ENCODE results near the gene BEAN1. TPM values are rescaled to one million over a fixed set of nuclear protein-coding genes. Genes with fewer than 3 reads are reported as not detected.
A peak's percentile ranks its signal among the peaks of the same experiment; 100 is the strongest.
"Not testable (repeated sequence)": the region's sequence is repeated elsewhere in the genome, so short reads cannot be mapped to it uniquely, and the experiment has no call there.

BEAN1 gene
- total RNA-seq, 1 donor from 2014 or later, result 0.87 TPM

DNA sequence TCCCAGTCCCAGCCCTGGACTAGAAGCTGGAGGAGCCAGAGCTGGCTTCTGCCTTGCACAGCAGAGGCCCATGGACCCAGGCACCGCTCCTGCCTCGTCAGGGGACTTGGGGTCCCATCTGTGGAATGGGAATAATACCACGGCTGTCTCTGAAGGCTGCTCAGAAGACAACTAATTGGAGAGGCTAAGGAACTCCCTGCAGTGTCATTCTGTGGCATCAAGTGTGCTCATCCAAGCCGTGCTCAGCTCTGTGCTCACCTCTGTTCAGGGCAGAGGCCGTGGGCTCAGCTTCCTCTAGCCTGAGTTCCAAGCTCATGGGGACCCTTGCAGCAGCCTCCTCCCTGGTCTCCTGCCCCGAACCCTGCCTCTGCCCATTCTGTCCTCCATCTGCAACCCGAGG lies 31.8 kb downstream of the BEAN1 start:
- Histone ChIP-seq H3K4me3 (no peak overlapping the region), H3K27ac (no peak overlapping the region), H3K9me3 (no peaks in the 10 kb centered on the region), H3K27me3 (peaks cover 28% of the 10 kb centered on the region), H3K4me1 (no peaks in the 10 kb centered on the region), H3K36me3 (no peaks in the 10 kb centered on the region)
- ATAC-seq (no peak), DNase-seq (peak; percentile 54)
- TF ChIP-seq, protein P1, sequence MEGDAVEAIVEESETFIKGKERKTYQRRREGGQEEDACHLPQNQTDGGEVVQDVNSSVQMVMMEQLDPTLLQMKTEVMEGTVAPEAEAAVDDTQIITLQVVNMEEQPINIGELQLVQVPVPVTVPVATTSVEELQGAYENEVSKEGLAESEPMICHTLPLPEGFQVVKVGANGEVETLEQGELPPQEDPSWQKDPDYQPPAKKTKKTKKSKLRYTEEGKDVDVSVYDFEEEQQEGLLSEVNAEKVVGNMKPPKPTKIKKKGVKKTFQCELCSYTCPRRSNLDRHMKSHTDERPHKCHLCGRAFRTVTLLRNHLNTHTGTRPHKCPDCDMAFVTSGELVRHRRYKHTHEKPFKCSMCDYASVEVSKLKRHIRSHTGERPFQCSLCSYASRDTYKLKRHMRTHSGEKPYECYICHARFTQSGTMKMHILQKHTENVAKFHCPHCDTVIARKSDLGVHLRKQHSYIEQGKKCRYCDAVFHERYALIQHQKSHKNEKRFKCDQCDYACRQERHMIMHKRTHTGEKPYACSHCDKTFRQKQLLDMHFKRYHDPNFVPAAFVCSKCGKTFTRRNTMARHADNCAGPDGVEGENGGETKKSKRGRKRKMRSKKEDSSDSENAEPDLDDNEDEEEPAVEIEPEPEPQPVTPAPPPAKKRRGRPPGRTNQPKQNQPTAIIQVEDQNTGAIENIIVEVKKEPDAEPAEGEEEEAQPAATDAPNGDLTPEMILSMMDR (IDR thresholded peaks at IDR 0.05), result no peak
- intact Hi-C loops (cut with DNase I), result no loop called here

DNA sequence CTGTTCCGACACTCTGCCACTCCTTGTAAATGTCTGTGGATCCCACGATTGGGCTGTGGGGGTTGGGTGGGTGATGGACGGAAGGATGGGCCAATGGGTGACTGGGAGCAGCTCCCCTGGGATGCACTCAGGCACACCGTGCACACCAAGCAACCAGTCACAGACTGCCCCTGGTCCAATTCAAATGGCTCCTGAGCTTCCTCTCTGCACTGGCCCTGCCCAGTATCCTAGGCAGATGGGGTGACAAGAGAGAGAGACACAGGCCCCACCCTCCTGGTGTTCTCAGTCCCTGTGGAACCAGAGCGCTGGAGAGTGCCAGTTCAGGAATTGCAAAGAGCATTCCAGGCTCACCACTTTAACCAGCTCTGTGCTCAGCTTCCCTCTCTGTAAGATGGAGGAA lies 32.8 kb downstream of the BEAN1 start:
- TF ChIP-seq, protein P1 (IDR thresholded peaks at IDR 0.05), result no peak
- ATAC-seq (no peak), DNase-seq (peak; percentile 21)
- Histone ChIP-seq H3K4me1 (no peaks in the 10 kb centered on the region), H3K9me3 (no peaks in the 10 kb centered on the region), H3K27me3 (peaks cover 28% of the 10 kb centered on the region), H3K27ac (no peak overlapping the region), H3K4me3 (no peak overlapping the region), H3K36me3 (no peaks in the 10 kb centered on the region)
- intact Hi-C loops (cut with DNase I), result no loop called here

DNA sequence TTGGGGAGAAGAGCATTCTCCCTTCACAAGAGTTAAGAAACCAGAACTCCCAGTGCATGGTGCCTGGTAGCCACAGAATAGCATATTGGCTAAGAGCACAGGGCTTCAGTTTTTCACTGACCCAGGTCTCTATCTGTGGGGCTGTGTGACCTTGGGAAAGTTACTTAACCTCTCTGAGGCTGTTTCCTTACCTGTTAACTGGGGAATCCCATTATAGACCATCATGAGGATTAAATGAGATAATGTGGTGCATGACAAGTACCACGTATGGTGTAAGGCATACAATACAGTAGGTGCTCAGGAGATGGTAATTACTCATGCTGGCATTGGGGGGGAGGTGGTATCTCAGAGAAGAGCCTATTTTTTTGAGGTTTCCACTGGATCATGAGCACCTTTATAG lies 33.6 kb downstream of the BEAN1 start:
- TF ChIP-seq, protein P1 (IDR thresholded peaks at IDR 0.05), result no peak
- H3K4me3 ChIP-seq, result no peak overlapping the region
- H3K27me3 ChIP-seq, result peaks cover 28% of the 10 kb centered on the region
- ATAC-seq (no peak), DNase-seq (no peak)
- intact Hi-C loops (cut with DNase I), result no loop called here
- no peaks in the 10 kb centered on the region for H3K9me3 ChIP-seq
- H3K27ac ChIP-seq, result no peak overlapping the region
- no peaks in the 10 kb centered on the region for H3K36me3 ChIP-seq
- no peaks in the 10 kb centered on the region for H3K4me1 ChIP-seq

DNA sequence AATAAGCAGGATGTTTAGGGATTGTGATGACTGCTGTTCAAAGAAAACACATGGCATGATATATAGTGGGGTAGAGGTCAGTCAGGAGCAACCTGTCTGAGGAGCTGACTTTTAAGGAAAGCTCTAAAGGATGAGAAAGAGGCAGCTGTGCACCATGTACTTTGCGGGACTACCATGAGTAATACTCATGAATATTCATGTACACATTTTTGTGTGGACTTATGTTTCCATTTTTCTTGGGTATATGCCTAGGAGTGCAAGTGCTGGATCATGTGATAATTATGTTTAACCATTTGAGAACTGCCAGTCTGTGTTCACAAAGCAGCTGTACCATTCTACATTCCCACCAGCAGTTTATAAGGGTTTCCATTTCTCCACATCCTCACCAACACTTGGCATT lies 35.8 kb downstream of the BEAN1 start:
- no peak overlapping the region for H3K4me3 ChIP-seq
- no peak overlapping the region for H3K27ac ChIP-seq
- H3K27me3 ChIP-seq, result peaks cover 28% of the 10 kb centered on the region
- TF ChIP-seq, protein P1 (IDR thresholded peaks at IDR 0.05), result no peak
- H3K36me3 ChIP-seq, result no peaks in the 10 kb centered on the region
- ATAC-seq (no peak), DNase-seq (no peak)
- H3K9me3 ChIP-seq, result no peaks in the 10 kb centered on the region
- intact Hi-C loops (cut with DNase I), result no loop called here
- no peaks in the 10 kb centered on the region for H3K4me1 ChIP-seq

DNA sequence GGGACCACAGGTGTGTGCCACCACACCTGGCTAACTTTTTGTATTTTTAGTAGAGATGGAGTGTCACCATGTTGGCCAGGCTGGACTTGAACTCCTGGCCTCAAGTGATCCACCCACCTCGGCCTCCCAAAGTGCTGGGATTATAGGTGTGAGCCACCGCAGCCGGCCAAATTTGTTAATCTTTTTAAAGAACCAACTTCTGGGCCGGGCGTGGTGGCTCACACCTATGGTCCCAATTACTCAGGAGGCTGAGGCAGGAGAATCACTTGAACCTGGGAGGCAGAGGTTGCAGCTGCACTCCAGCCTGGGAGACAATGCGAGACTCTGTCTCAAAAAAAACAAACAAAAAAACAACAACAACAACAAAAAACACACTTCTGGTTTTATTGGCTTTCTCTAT lies 38.9 kb downstream of the BEAN1 start:
- H3K27ac ChIP-seq; ATAC-seq; H3K4me3 ChIP-seq; DNase-seq; H3K27me3 ChIP-seq; intact Hi-C loops (cut with DNase I); H3K9me3 ChIP-seq; H3K4me1 ChIP-seq; H3K36me3 ChIP-seq: not testable (repeated sequence)

DNA sequence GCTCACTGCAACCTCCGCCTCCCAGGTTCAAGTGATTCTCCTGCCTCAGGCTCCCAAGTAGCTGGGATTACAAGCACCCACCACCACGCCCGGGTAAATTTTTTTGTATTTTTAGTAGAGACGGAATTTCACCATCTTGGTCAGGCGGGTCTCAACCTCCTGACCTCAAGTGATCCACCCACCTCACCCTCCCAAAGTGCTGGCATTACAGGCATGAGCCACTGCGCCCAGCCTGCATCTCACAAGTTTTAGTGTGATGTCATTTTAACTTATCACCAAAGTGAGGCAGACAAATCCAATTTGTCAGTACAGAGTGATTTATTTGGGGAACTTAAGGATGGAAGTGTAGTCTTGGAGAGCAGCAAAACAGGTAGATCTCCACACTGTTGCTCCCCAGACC lies 39.5 kb downstream of the BEAN1 start:
- ATAC-seq; H3K27me3 ChIP-seq; intact Hi-C loops (cut with DNase I); DNase-seq; H3K27ac ChIP-seq; H3K4me1 ChIP-seq; H3K4me3 ChIP-seq; H3K36me3 ChIP-seq; H3K9me3 ChIP-seq: not testable (repeated sequence)

DNA sequence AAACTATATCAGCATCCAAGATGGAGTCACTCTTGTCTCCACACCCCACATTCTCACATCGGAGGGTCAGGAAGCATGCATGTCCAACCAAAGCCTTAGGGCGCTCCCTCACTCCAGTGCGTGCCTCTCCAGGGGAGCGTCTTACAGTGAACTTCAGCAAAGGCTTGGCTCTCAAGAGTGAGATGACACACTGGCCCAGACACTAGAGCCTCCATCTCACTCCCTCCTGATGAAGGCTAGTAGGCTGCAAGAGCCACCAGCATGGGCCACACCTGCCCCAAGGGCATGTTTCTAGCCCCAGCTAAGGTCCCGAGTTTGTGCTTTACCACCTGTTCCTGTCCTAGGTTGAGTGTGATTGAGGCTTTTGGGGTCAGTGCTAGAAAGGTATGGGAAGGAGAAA lies 40.5 kb downstream of the BEAN1 start:
- TF ChIP-seq, protein P1 (IDR thresholded peaks at IDR 0.05), result no peak
- DNase-seq (peak; percentile 29), ATAC-seq (no peak)
- H3K36me3 ChIP-seq, result no peaks in the 10 kb centered on the region
- no peak overlapping the region for H3K27ac ChIP-seq
- H3K27me3 ChIP-seq, result no peaks in the 10 kb centered on the region
- no peak overlapping the region for H3K4me3 ChIP-seq
- intact Hi-C loops (cut with DNase I), result no loop called here
- H3K9me3 ChIP-seq, result no peaks in the 10 kb centered on the region
- no peaks in the 10 kb centered on the region for H3K4me1 ChIP-seq
